HG03432 (cell line): ENCODE results near the gene MSI1.
"Not testable (repeated sequence)": the region's sequence is repeated elsewhere in the genome, so short reads cannot be mapped to it uniquely, and the experiment has no call there.

Source experiments
- ATAC-seq: cut with Tn5 transposase; IDR thresholded peaks from one replicate; pipeline ENCODE4 v1.9.1; 2021; ENCODE audit warnings: mild to moderate bottlenecking, moderate library complexity; ENCODE audit not compliant: unreplicated experiment

Gene MSI1

GRCh38 chr12:120358412-120359100 lies 10.4 kb downstream of the MSI1 start:
- no peak for ATAC-seq

DNA sequence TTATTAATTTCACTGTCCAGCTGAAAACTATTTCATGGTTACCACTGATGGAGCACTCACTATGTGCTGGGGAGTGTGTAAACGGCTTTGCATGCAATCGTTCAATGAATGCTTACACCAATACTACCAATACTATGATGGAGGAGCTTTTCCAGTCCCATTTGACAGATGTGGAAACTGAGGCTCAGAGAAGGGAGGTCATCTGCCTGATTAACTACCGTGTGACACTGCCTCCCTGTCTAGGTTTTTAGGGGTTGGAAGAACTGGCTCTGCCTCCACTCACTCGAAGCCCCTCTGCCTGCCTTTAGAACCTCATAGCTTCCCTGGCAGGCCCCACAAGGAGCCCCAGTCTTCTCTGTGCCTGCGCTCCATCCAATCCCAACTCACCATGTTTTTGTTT lies 11.9 kb downstream of the MSI1 start:
- ATAC-seq = no peak

GRCh38 chr12:120356567-120357030 lies 12.4 kb downstream of the MSI1 start:
- ATAC-seq = no peak

DNA sequence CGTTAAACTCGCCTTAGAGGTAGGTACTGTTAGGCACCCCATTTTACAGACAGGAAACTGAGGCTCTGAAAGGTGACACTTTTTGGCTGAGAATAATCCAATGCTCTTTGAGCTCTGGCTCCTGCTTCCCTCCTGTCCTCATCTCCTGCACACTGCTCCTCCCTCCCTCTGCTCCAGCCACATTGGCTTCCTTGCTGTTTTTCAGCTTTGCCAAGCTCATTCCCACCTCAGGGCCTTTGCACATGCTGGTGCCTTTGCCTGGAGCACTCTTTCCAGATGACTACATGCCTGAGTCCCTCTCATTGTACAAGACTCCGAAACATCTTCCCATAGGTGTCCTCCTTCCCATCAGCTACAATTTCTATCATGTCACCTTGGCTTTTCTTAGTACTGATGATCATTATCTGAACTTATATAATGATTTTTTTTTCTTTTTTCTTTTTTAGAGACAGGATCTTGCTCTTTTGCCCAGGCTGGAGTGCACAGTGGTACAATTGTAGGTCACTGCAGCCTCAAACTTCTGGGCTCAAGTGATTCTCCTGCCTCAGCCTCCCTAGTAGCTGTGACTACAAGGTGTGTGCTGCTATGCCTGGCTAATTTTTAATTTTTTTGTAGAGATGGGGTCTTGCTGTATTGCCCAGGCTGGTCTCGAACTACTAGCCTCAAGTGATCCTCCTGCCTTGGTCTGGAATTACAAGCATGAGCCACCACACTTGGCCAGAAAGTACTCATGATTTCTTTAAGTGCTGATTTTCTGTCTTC lies 15.2 kb downstream of the MSI1 start:
- no peak for ATAC-seq

DNA sequence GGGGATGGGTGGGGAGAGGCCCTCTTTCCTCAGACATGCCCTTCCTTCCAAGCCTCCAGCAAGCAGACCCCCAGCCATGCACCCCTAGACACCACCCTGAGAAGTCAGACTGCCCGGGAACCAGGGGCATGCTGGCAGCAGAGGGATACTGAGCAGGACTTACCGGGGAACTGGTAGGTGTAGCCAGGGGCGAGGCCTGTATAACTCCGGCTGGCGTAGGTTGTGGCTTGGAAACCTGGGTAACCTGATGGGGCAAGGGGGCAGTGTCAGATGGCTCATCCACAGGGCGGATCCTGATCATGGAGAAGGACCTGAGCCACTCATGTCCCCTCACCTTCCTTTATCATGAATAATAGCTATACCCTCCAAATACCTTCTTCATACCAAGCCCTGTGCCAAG lies 15.8 kb downstream of the MSI1 start:
- no peak for ATAC-seq

DNA sequence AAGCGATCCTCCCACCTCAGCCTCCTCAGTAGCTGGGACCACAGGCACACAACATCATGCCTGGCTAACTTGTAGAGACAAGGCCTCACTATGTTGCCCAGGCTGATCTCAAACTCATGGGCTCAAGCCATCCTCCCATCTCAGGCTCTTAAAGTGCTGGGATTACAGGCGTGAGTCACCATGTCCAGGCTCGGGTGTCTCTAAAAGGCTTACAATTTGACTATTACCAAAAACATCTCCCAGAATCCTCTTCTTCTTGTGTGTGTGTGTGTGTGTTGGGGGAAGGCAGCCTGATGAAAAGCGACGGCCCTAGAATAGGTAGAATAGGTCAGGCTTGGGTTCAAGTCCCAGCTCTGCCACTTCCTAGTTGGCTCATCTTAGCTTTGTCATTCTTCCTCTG lies 16.8 kb downstream of the MSI1 start:
- ATAC-seq = no peak

- no peak for ATAC-seq
Measured at GRCh38 chr12:120350576-120351350, 18.2 kb downstream of the MSI1 start.

DNA sequence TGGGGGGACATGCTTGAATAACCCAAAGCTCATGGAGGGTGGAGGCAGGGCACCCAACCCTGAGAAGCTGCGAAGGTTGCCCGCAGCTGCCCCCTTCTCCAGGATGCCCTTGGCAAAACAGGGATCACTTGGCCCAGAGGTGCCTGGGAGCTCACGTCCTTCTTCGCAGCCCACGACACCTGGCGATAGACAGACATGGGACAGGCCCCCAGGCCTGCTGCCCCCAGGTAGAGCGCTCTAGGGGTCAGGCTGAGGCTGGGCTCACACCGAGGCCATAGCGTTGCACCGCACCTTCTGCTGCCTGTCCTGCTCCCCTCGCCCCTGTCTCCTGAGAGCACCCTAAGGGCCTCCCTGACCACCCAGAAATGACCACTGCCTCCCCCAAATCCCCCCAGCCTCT lies 21.2 kb downstream of the MSI1 start:
- ATAC-seq = no peak

GRCh38 chr12:120346681-120347080 lies 22.3 kb downstream of the MSI1 start:
- ATAC-seq = no peak

- ATAC-seq = no peak
Measured at GRCh38 chr12:120346031-120346430, 22.9 kb downstream of the MSI1 start.

GRCh38 chr12:120343692-120344091 lies 25.3 kb downstream of the MSI1 start:
- ATAC-seq = no peak

GRCh38 chr12:120343039-120343537 lies 25.9 kb downstream of the MSI1 start:
- ATAC-seq = no peak

DNA sequence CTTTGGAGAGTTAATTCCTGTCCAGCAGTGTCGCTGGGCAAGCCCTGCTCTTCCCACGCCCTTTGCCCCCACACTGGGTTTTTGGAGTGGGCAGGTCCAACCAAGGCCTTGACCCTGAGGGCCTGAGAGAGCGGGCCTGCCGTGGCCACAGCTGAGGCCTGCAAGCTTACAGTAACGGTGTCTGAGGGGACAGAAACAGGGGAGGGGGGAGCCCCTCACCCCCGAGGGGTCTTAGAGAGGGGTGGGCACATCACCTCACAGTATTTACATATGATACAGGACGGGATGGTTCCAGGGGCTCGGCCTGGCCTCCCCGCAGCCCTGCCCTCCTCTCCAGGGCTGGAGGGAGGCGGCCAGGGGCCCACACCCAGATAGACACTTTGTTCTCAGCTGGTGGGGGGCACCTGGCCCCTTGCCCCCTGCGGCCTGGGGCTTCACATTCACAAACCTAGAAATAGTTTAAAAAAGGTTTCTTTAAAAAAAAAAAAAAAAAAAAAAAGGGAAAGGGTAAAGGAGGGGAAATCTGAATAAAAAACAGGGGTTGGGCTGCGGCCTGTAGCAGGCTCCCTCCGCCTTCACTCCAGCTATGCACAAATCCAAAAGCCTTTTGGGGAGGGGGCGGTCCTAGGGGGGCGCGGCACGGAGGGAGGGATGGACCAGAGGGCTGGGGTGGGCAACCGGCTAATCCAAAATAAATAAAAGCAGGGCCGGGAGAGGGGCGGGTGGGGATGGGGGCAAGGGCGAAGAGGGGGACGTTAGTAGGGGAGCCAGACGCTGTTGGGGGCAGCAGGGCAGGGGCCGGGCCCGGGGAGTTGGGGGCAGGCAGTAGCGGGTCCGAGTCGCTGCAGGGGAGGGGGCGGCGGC lies 26.6 kb downstream of the MSI1 start:
- ATAC-seq = no peak

DNA sequence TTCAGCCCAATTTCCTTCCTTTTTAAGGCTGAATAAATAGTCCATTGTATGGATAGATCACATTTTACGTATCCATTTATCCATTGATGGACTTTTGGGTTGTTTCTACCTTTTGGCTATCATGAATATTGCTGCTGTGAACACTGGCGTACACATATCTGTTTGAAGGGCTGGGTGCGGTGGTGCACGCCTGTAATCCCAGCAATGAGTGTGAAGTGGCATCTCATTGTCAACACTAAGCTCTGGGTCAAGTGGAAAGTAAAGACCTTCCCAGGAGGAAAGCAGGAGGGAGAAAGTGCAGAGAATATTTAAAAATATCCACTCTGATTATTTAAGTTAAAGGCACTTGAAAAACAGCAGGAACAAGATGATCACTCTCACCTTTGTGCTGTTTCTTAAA lies 29.7 kb downstream of the MSI1 start:
- no peak for ATAC-seq

DNA sequence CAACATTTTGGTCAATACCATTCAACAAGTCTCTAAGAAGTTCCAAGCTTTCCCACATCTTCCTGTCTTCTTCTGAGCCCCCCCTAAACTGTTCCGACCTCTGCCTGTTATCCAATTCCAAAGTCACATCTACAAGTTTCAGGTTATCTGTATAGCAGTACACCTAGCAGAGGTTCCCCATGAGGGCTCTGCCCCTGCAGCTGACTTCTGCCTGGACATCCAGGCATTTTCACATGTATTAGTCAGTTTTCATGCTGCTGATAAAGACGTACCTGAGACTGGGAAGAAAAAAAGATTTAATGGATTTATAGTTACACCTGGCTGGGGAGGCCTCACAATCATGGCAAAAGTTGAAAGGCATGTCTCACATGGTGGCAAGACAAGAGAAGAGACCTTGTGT lies 31.2 kb downstream of the MSI1 start:
- ATAC-seq = no peak

- ATAC-seq = not testable (repeated sequence)
Measured at GRCh38 chr12:120336392-120336791, 32.6 kb downstream of the MSI1 start.

GRCh38 chr12:120335447-120335846 lies 33.5 kb downstream of the MSI1 start:
- ATAC-seq = not testable (repeated sequence)

GRCh38 chr12:120332523-120332922 lies 36.4 kb downstream of the MSI1 start:
- no peak for ATAC-seq

DNA sequence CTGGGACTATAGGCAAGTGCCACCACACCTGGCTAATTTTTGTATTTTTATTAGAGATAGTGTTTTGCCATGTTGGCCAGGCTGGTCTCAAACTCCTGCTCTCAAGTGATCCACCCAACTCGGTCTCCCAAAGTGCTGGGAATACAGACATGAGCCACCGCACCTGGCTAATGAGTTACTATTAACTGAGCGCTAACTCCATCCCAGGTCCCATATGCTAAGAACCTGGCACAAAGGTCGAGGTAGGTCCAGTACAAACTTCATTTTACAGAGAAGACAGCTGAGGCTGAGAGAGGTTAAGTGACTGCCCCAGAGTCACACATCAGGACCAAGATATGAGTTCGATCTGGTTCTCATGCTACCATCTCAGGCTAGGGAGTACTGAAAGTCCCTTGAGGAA lies 36.9 kb downstream of the MSI1 start:
- no peak for ATAC-seq

DNA sequence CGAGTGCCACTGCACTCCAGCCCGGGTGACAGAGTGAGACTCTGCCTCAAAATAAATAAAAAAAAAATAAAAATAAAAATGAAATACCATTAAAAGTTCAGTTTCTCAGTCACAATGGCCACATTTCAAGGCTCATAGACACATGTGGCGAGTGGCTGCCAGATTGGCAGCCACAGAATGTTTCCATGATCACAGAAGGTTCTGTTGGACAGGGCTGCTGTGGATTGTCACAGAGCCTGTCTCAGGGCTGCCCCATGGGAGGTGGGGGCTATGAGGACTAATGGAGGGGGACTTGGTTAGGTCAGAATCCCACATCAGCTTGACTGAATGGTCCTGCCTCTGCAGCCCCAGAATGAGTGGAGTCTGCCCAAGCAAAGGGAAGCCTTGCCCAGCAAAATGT lies 37.6 kb downstream of the MSI1 start:
- no peak for ATAC-seq

- ATAC-seq = no peak
Measured at GRCh38 chr12:120328228-120328627, 40.7 kb downstream of the MSI1 start.
